ENCODE results near the gene PPIP5K1.
"Not testable (repeated sequence)": the region's sequence is repeated elsewhere in the genome, so short reads cannot be mapped to it uniquely, and the experiment has no call there.

Gene PPIP5K1

GRCh38 chr15:43589778-43590466 lies at the start of gene PPIP5K1:
PPIP5K1 (minus strand) TSS chr15:43590208; CDS start chr15:43584504, 5,704 bp downstream.
- DNase-seq = not testable (repeated sequence)

- DNase-seq = not testable (repeated sequence)
These were observed 48.6 kb upstream of the PPIP5K1 start for GRCh38 chr15:43638464-43639204.

- not testable (repeated sequence) for DNase-seq
These were observed 36.9 kb upstream of the PPIP5K1 start for GRCh38 chr15:43626937-43627336.

GRCh38 chr15:43625106-43625505 lies 35.1 kb upstream of the PPIP5K1 start:
- DNase-seq = no peak

GRCh38 chr15:43622068-43622799 lies 32.2 kb upstream of the PPIP5K1 start:
- DNase-seq = not testable (repeated sequence)

- DNase-seq = not testable (repeated sequence)
These were observed 28.7 kb upstream of the PPIP5K1 start, which contains the start of gene STRC for GRCh38 chr15:43618700-43619099. STRC (minus strand) TSS chr15:43618800; CDS start chr15:43618722, 78 bp downstream.

- DNase-seq = not testable (repeated sequence)
These were observed 27.7 kb upstream of the PPIP5K1 start for GRCh38 chr15:43617750-43618149.

- not testable (repeated sequence) for DNase-seq
These were observed 12.2 kb upstream of the PPIP5K1 start for GRCh38 chr15:43602233-43602632.

- DNase-seq = not testable (repeated sequence)
These were observed 10.2 kb upstream of the PPIP5K1 start for GRCh38 chr15:43600200-43600599.

GRCh38 chr15:43599131-43599530 lies 9.1 kb upstream of the PPIP5K1 start:
- not testable (repeated sequence) for DNase-seq

- not testable (repeated sequence) for DNase-seq
These were observed 3.6 kb upstream of the PPIP5K1 start, which contains the start of gene CKMT1B for GRCh38 chr15:43593328-43594190. CKMT1B (plus strand) TSS chr15:43594027; CDS start chr15:43594219, 192 bp downstream.

GRCh38 chr15:43592841-43593240 lies 2.8 kb upstream of the PPIP5K1 start:
- not testable (repeated sequence) for DNase-seq

- DNase-seq = not testable (repeated sequence)
These were observed 15.4 kb downstream of the PPIP5K1 start for GRCh38 chr15:43574607-43575006.

- DNase-seq = not testable (repeated sequence)
These were observed 23.4 kb downstream of the PPIP5K1 start for GRCh38 chr15:43566615-43567014.

GRCh38 chr15:43563793-43564192 lies 26.2 kb downstream of the PPIP5K1 start:
- DNase-seq = not testable (repeated sequence)

GRCh38 chr15:43562753-43563152 lies 27.3 kb downstream of the PPIP5K1 start:
- DNase-seq = not testable (repeated sequence)

- no peak for DNase-seq
These were observed 37.0 kb downstream of the PPIP5K1 start for GRCh38 chr15:43552986-43553385.

GRCh38 chr15:43552256-43552655 lies 37.8 kb downstream of the PPIP5K1 start:
- DNase-seq = no peak

GRCh38 chr15:43550527-43551363 lies 39.3 kb downstream of the PPIP5K1 start:
- no peak for DNase-seq

GRCh38 chr15:43547539-43547938 lies 42.5 kb downstream of the PPIP5K1 start:
- DNase-seq = no peak

- DNase-seq = no peak
These were observed 44.6 kb downstream of the PPIP5K1 start for GRCh38 chr15:43545426-43545825.
